ENCODE results near the gene AGAP3.

AGAP3 gene

DNA sequence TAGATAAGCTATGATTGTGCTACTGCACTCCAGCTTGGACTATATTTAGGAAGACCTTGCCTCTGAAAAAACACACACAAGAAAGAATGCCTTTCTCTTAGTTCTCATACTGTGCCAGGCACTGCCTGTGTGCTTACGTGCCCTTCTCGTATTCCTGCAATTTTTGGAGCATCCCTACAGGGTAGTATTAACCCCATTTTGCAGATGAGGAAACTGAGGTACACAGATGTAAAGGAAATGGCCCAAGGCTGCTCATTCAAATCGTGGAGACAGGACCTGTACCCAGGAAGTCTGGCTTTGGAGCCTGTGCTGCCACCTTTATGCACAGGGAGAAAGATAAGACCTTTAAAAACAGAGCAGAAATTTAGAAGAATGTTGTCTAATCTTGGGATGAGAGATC is 16.7 kb downstream of the AGAP3 start:
- H3K4me3 ChIP-seq (ENCODE audit: low read depth, low read length), result no peak overlapping the region
- no peak for TF ChIP-seq MYC (IDR thresholded peaks at IDR 0.05; ENCODE audit: low read depth, low read length)
- TF ChIP-seq, protein P1, sequence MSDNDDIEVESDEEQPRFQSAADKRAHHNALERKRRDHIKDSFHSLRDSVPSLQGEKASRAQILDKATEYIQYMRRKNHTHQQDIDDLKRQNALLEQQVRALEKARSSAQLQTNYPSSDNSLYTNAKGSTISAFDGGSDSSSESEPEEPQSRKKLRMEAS (IDR thresholded peaks at IDR 0.05; ENCODE audit: low read depth, low read length), result no peak
- TF ChIP-seq, protein P2, sequence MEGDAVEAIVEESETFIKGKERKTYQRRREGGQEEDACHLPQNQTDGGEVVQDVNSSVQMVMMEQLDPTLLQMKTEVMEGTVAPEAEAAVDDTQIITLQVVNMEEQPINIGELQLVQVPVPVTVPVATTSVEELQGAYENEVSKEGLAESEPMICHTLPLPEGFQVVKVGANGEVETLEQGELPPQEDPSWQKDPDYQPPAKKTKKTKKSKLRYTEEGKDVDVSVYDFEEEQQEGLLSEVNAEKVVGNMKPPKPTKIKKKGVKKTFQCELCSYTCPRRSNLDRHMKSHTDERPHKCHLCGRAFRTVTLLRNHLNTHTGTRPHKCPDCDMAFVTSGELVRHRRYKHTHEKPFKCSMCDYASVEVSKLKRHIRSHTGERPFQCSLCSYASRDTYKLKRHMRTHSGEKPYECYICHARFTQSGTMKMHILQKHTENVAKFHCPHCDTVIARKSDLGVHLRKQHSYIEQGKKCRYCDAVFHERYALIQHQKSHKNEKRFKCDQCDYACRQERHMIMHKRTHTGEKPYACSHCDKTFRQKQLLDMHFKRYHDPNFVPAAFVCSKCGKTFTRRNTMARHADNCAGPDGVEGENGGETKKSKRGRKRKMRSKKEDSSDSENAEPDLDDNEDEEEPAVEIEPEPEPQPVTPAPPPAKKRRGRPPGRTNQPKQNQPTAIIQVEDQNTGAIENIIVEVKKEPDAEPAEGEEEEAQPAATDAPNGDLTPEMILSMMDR (IDR thresholded peaks at IDR 0.05; ENCODE audit: low read depth, low read length), result no peak
- TF ChIP-seq POLR2A (IDR thresholded peaks at IDR 0.05; ENCODE audit: extremely low read depth, insufficient read length), result no peak
- no peak for DNase-seq (ENCODE audit: low read depth)

DNA sequence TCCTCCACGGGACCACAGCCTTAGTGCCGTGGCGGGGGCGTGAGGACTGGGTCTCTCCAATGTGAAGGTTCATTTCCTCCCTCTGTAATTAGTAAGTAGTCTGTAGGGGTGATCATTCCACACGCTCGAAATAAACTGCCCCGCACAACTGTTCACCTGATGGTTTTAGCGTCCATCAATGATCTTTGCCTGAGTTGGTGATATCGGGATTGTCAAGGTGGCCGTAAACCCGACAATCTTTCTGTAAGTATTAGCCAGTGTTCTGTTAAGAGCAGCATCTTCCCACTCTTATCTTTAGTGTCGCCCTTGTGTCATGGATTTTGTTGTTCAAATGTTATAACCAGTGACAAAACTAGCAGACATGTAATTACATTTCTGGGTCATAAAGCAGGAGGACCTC is 17.7 kb downstream of the AGAP3 start:
- DNase-seq (ENCODE audit: low read depth), result no peak
- TF ChIP-seq, protein P1 (IDR thresholded peaks at IDR 0.05; ENCODE audit: low read depth, low read length), result no peak
- TF ChIP-seq MYC (IDR thresholded peaks at IDR 0.05; ENCODE audit: low read depth, low read length), result no peak
- TF ChIP-seq POLR2A (IDR thresholded peaks at IDR 0.05; ENCODE audit: extremely low read depth, insufficient read length), result no peak
- TF ChIP-seq, protein P2 (IDR thresholded peaks at IDR 0.05; ENCODE audit: low read depth, low read length), result no peak
- no peak overlapping the region for H3K4me3 ChIP-seq (ENCODE audit: low read depth, low read length)

DNA sequence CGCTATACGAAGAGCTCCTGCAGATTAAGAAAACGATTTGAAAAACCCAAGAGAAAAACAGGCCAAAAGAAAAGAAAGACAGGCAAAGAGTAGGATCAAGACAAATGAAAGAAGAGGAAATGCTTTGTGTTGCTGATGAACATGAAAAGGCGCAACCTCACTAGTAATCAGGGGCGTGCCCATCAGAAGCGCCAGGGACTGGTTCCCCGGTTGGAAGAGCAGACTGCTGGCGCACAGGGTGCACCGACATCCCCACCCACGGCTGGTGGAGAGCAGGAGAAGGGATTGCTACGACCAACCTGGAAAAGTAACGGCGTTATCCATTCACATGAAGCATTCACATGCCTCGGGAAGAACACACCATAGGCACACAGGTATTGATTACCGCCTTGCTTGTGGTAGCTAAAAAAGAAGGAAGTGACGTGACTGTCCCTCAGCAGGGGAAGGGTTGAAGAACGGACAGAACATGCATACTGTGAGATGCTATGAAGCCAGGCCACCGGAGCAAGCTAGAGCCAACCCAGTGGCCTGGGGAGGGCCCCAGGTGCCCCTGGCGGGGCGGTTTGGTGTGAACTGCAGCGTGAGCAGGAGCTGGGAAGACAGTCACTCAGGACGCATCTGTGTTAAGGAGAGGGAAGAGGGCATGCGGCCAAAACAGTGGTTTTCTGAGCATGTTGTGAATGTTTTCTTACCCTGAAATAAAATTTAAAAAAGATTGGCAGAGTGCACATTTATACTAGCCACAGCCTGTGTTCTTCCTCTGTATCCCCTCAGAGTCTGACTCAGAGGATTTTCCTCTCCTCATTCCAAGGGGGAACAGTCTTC is 18.3 kb downstream of the AGAP3 start:
- no peak overlapping the region for H3K4me3 ChIP-seq (ENCODE audit: low read depth, low read length)
- TF ChIP-seq, protein P2 (IDR thresholded peaks at IDR 0.05; ENCODE audit: low read depth, low read length), result no peak
- TF ChIP-seq, protein P1 (IDR thresholded peaks at IDR 0.05; ENCODE audit: low read depth, low read length), result no peak
- TF ChIP-seq MYC (IDR thresholded peaks at IDR 0.05; ENCODE audit: low read depth, low read length), result no peak
- no peak for TF ChIP-seq POLR2A (IDR thresholded peaks at IDR 0.05; ENCODE audit: extremely low read depth, insufficient read length)
- DNase-seq (ENCODE audit: low read depth), result no peak

DNA sequence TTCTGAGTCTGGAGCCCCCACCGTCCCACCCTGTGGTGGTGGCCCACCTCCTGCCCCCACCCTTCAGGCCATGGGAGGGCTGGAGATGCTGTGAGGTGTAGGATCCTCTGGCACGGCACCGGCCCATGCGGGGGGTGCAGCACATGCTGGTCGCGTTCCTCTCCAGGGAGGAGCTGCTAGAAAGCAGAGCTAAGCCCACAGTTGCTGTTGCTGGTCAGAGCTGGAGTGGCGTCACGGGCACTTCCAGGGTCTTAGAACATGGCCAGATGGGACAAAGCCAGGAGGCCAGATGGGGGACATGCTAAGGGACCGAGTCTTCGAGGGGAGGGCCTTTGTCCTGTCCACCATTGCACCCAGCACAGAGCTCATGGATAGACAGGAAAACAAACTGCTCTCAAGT is 21.6 kb downstream of the AGAP3 start:
- DNase-seq (ENCODE audit: low read depth), result no peak
- no peak overlapping the region for H3K4me3 ChIP-seq (ENCODE audit: low read depth, low read length)
- TF ChIP-seq POLR2A (IDR thresholded peaks at IDR 0.05; ENCODE audit: extremely low read depth, insufficient read length), result no peak
- TF ChIP-seq, protein P1 (IDR thresholded peaks at IDR 0.05; ENCODE audit: low read depth, low read length), result no peak
- no peak for TF ChIP-seq MYC (IDR thresholded peaks at IDR 0.05; ENCODE audit: low read depth, low read length)
- TF ChIP-seq, protein P2 (IDR thresholded peaks at IDR 0.05; ENCODE audit: low read depth, low read length), result no peak

DNA sequence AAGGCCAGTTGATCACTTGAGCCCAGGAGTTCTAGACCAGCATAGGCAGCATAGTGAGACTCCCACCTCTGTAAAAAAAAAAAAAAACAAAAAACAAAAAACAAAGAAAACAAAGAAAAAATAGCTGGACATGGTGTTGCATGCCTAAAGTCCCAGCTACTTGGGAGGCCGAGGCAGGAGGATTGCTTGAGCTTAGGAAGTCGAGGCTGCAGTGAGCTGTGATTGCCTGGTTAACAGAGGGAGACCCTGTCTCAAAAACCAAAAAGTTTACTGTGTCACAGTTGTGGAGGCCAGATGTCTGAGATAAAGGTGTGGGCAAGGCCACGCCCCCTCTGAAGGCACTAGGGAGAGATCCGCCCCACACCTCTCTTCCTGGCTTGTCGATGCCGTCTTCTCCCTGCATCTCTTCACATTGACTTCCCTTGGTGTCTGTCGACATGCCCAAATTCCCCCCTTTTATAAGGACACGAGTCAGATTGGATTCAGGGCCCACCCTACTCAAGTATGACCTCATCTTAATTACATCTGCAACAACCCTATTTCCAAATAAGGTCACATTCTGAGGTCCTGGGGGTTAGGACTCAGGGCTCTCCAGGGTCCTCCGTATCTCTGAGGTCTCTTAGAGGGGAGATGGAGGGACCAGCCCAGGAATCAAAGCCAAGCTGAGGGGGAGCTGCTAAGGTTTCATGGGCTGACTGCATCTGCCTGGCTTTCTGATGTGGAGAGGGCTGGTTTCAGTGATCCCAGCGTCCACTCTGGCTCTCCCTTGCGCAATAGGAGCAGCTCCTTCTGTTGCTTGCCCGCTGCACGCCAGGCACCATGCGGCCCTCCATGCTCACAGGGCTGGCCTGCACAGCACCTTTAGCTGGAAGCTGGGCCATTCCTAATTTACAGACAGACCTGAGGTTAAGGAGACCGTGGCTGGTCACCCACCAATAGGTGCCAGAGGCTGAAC is 23.1 kb downstream of the AGAP3 start:
- TF ChIP-seq, protein P1 (IDR thresholded peaks at IDR 0.05; ENCODE audit: low read depth, low read length), result no peak
- TF ChIP-seq, protein P2 (IDR thresholded peaks at IDR 0.05; ENCODE audit: low read depth, low read length), result no peak
- TF ChIP-seq MYC (IDR thresholded peaks at IDR 0.05; ENCODE audit: low read depth, low read length) (no peak), POLR2A (IDR thresholded peaks at IDR 0.05; ENCODE audit: extremely low read depth, insufficient read length) (no peak)
- no peak overlapping the region for H3K4me3 ChIP-seq (ENCODE audit: low read depth, low read length)
- no peak for DNase-seq (ENCODE audit: low read depth)
